SK-N-SH treated with all-trans-retinoic acid at 6 μM for 48 hours (cell line): Measurements from ENCODE around the gene SLC12A2.
A peak's percentile ranks its signal among the peaks of the same experiment; 100 is the strongest.

Experiments used
- ATAC-seq: fragments of 200-7000 bp; cut with Tn5 transposase; 3 replicates; pipeline ENCODE4 v1.9.1; 2020; ENCODE audit warnings: mild to moderate bottlenecking, moderate library complexity
- ARNTL ChIP-seq: fragments of 450-650 bp; formaldehyde crosslinking; IDR thresholded peaks from 2 replicates; pipeline ENCODE4 v1.5.0; 2020; ENCODE audit warnings: low read depth, mild to moderate bottlenecking, moderate library complexity, borderline replicate concordance
- BACH2 ChIP-seq: fragments of 250-450 bp; sonication (Bioruptor Pico); IDR thresholded peaks from 2 replicates; pipeline ENCODE4 v1.9.0; 2021; ENCODE audit warnings: mild to moderate bottlenecking, borderline replicate concordance
- CREB5 ChIP-seq: fragments of 250-450 bp; sonication (Bioruptor Pico); IDR thresholded peaks from 2 replicates; pipeline ENCODE4 v1.5.1; 2020; ENCODE audit warnings: low read depth, mild to moderate bottlenecking, moderate library complexity
- CSDC2 ChIP-seq: fragments of 250-450 bp; sonication (Bioruptor Pico); IDR thresholded peaks from 2 replicates; pipeline ENCODE4 v1.5.0; 2020; ENCODE audit warnings: mild to moderate bottlenecking, moderate library complexity
- CSRNP3 ChIP-seq: fragments of 250-450 bp; sonication (Bioruptor Pico); IDR thresholded peaks from 2 replicates; pipeline ENCODE4 v1.5.1; 2021; ENCODE audit warnings: mild to moderate bottlenecking, moderate library complexity
- ESRRG ChIP-seq: fragments of 250-450 bp; sonication (Bioruptor Pico); IDR thresholded peaks from 2 replicates; pipeline ENCODE4 v1.6.1; 2021; ENCODE audit warnings: mild to moderate bottlenecking
- GLIS3 ChIP-seq: fragments of 250-450 bp; sonication (Bioruptor Pico); IDR thresholded peaks from 2 replicates; pipeline ENCODE4 v1.5.0; 2020; ENCODE audit warnings: mild to moderate bottlenecking, moderate library complexity
- ISL1 ChIP-seq: fragments of 250-450 bp; sonication (Bioruptor Pico); IDR thresholded peaks from 2 replicates; pipeline ENCODE4 v2.1.2; 2022; ENCODE audit warnings: mild to moderate bottlenecking, moderate library complexity
- OSR1 ChIP-seq: fragments of 250-450 bp; sonication (Bioruptor Pico); IDR thresholded peaks from 2 replicates; pipeline ENCODE4 v1.8.0; 2022; ENCODE audit warnings: moderate library complexity, mild to moderate bottlenecking, inconsistent platforms
- PATZ1 ChIP-seq: fragments of 250-450 bp; sonication (Bioruptor Pico); IDR thresholded peaks from 2 replicates; pipeline ENCODE4 v1.8.0; 2020; ENCODE audit warnings: mild to moderate bottlenecking, moderate library complexity, borderline replicate concordance
- POU6F1 ChIP-seq: fragments of 250-450 bp; sonication (Bioruptor Pico); IDR thresholded peaks from 2 replicates; pipeline ENCODE4 v1.8.0; 2021; ENCODE audit warnings: low read depth, mild to moderate bottlenecking, moderate library complexity, borderline replicate concordance
- PPARA ChIP-seq: fragments of 250-450 bp; sonication (Bioruptor Pico); IDR thresholded peaks from 2 replicates; pipeline ENCODE4 v1.5.0; 2020; ENCODE audit warnings: mild to moderate bottlenecking, borderline replicate concordance
- RARB ChIP-seq: fragments of 250-450 bp; sonication (Bioruptor Pico); IDR thresholded peaks from 2 replicates; pipeline ENCODE4 v1.8.0; 2021; ENCODE audit warnings: mild to moderate bottlenecking, moderate library complexity
- SNAI2 ChIP-seq: fragments of 250-450 bp; sonication (Bioruptor Pico); IDR thresholded peaks from 2 replicates; pipeline ENCODE4 v1.5.0; 2020; ENCODE audit warnings: mild to moderate bottlenecking, moderate library complexity
- TCF4 ChIP-seq: fragments of 250-450 bp; sonication (Bioruptor Pico); IDR thresholded peaks from 2 replicates; pipeline ENCODE4 v1.8.0; 2021; ENCODE audit warnings: mild to moderate bottlenecking, moderate library complexity, borderline replicate concordance
- TOX ChIP-seq: fragments of 250-450 bp; sonication (Bioruptor Pico); IDR thresholded peaks from 2 replicates; pipeline ENCODE4 v1.8.0; 2021; ENCODE audit warnings: mild to moderate bottlenecking, moderate library complexity, borderline replicate concordance
- TSHZ2 ChIP-seq: fragments of 250-450 bp; sonication (Bioruptor Pico); IDR thresholded peaks from 2 replicates; pipeline ENCODE4 v1.5.0; 2020; ENCODE audit warnings: mild to moderate bottlenecking, moderate library complexity
- ZC3H10 ChIP-seq: fragments of 250-450 bp; sonication (Bioruptor Pico); IDR thresholded peaks from 2 replicates; pipeline ENCODE4 v1.5.1; 2021; ENCODE audit warnings: mild to moderate bottlenecking, moderate library complexity
- ZFP3 ChIP-seq: fragments of 250-450 bp; sonication (Bioruptor Pico); IDR thresholded peaks from 2 replicates; pipeline ENCODE4 v1.5.0; 2020; ENCODE audit warnings: mild to moderate bottlenecking, moderate library complexity
- ZFP30 ChIP-seq: fragments of 450-650 bp; formaldehyde crosslinking; IDR thresholded peaks from 2 replicates; pipeline ENCODE4 v1.5.0; 2022; ENCODE audit warnings: mild to moderate bottlenecking, moderate library complexity
- ZNF565 ChIP-seq: fragments of 450-650 bp; formaldehyde crosslinking; conservative IDR thresholded peaks from 2 replicates; pipeline ENCODE4 v1.5.0; 2020; ENCODE audit warnings: low read depth, mild to moderate bottlenecking, moderate library complexity
- ZNF8 ChIP-seq: fragments of 450-650 bp; formaldehyde crosslinking; IDR thresholded peaks from 2 replicates; pipeline ENCODE4 v1.5.0; 2020; ENCODE audit warnings: mild to moderate bottlenecking, moderate library complexity

SLC12A2 gene

GRCh38 chr5:128172102-128172501 is 88.5 kb downstream of the SLC12A2 start:
- ATAC-seq: no peak
- no peak for TF ChIP-seq ZC3H10 (CRISPR knock-in tag)
- no peak for TF ChIP-seq CREB5 (CRISPR knock-in tag)
- TF ChIP-seq SNAI2 (CRISPR knock-in tag): no peak
- no peak for TF ChIP-seq ZFP3 (CRISPR knock-in tag)
- no peak for TF ChIP-seq ESRRG (CRISPR knock-in tag)
- TF ChIP-seq, all 23 proteins: peak for 0

GRCh38 chr5:128174951-128175350 is 91.4 kb downstream of the SLC12A2 start:
- TF ChIP-seq ISL1 (CRISPR knock-in tag) (no peak), BACH2 (no peak), ZFP30 (CRISPR knock-in tag) (no peak), ESRRG (CRISPR knock-in tag) (no peak), RARB (CRISPR knock-in tag) (no peak), TCF4 (no peak), TOX (CRISPR knock-in tag) (no peak), GLIS3 (CRISPR knock-in tag) (no peak), OSR1 (CRISPR knock-in tag) (no peak), POU6F1 (no peak), CSRNP3 (no peak), PPARA (CRISPR knock-in tag) (no peak), SNAI2 (CRISPR knock-in tag) (no peak), PATZ1 (CRISPR knock-in tag) (no peak), ZNF8 (CRISPR knock-in tag) (no peak), CSDC2 (CRISPR knock-in tag) (no peak), ZNF565 (CRISPR knock-in tag) (no peak), ZC3H10 (CRISPR knock-in tag) (no peak), CREB5 (CRISPR knock-in tag) (no peak), ZFP3 (CRISPR knock-in tag) (no peak)
- peak; percentile 86 for ATAC-seq

- TF ChIP-seq TSHZ2 (no peak), ZC3H10 (CRISPR knock-in tag) (no peak), ZFP30 (CRISPR knock-in tag) (no peak), ISL1 (CRISPR knock-in tag) (no peak), ARNTL (no peak), TCF4 (no peak), GLIS3 (CRISPR knock-in tag) (no peak)
- TF ChIP-seq, all 23 proteins: peak for 0
- ATAC-seq: no peak
Observed at GRCh38 chr5:128192368-128192767, 108.8 kb downstream of the SLC12A2 start.
